IPS-11a (cell line): Measurements from ENCODE around the gene TRIM65.

Experiments used
- H3K4me3 ChIP-seq: one replicate; pipeline ENCODE4 v1.5.1; 2013; ENCODE audit warnings: low read depth, low read length, control low read depth

TRIM65 gene

GRCh38 chr17:75896415-75897159 lies at the start of gene TRIM65:
TSS of gene TRIM65 (minus strand) at chr17:75896951. CDS start at chr17:75896937, 14 bp downstream.
- peak within 1 kb of the TSS; percentile 74 for H3K4me3 ChIP-seq

- H3K4me3 ChIP-seq = no peak overlapping the region
Measured at GRCh38 chr17:75945211-75945610, 48.5 kb upstream of the TRIM65 start.

- no peak overlapping the region for H3K4me3 ChIP-seq
Measured at GRCh38 chr17:75943491-75943890, 46.7 kb upstream of the TRIM65 start.

GRCh38 chr17:75942473-75942872 lies 45.7 kb upstream of the TRIM65 start:
- no peak overlapping the region for H3K4me3 ChIP-seq

- peak overlapping the region; percentile 10 for H3K4me3 ChIP-seq
Measured at GRCh38 chr17:75941442-75941819, 44.7 kb upstream of the TRIM65 start.

GRCh38 chr17:75940727-75941441 lies 44.1 kb upstream of the TRIM65 start, which contains the start of gene FBF1:
TSS of gene FBF1 (minus strand) at chr17:75941042. CDS start at chr17:75938149, 2,893 bp downstream.
- peak within 1 kb of the TSS; percentile 79 for H3K4me3 ChIP-seq

GRCh38 chr17:75937652-75938051 lies 40.9 kb upstream of the TRIM65 start:
- no peak overlapping the region for H3K4me3 ChIP-seq

GRCh38 chr17:75933808-75934207 lies 37.1 kb upstream of the TRIM65 start:
- no peak overlapping the region for H3K4me3 ChIP-seq

GRCh38 chr17:75932852-75933251 lies 36.1 kb upstream of the TRIM65 start:
- no peak overlapping the region for H3K4me3 ChIP-seq

GRCh38 chr17:75931062-75931461 lies 34.3 kb upstream of the TRIM65 start:
- H3K4me3 ChIP-seq = no peak overlapping the region

GRCh38 chr17:75927286-75927922 lies 30.7 kb upstream of the TRIM65 start:
- H3K4me3 ChIP-seq = no peak overlapping the region

- H3K4me3 ChIP-seq = no peak overlapping the region
Measured at GRCh38 chr17:75926456-75926855, 29.7 kb upstream of the TRIM65 start.

GRCh38 chr17:75925912-75926311 lies 29.2 kb upstream of the TRIM65 start:
- H3K4me3 ChIP-seq = no peak overlapping the region

GRCh38 chr17:75925103-75925502 lies 28.4 kb upstream of the TRIM65 start:
- H3K4me3 ChIP-seq = no peak overlapping the region

- H3K4me3 ChIP-seq = no peak overlapping the region
Measured at GRCh38 chr17:75922963-75923874, 26.5 kb upstream of the TRIM65 start.

GRCh38 chr17:75922173-75922961 lies 25.6 kb upstream of the TRIM65 start:
- H3K4me3 ChIP-seq = no peak overlapping the region

- no peak overlapping the region for H3K4me3 ChIP-seq
Measured at GRCh38 chr17:75921596-75921995, 24.8 kb upstream of the TRIM65 start.

GRCh38 chr17:75920045-75920560 lies 23.4 kb upstream of the TRIM65 start:
- H3K4me3 ChIP-seq = no peak overlapping the region

- no peak overlapping the region for H3K4me3 ChIP-seq
Measured at GRCh38 chr17:75919611-75920010, 22.9 kb upstream of the TRIM65 start.
